ENCODE data around the gene GRID1.
A peak's percentile ranks its signal among the peaks of the same experiment; 100 is the strongest.

The GRID1 gene

GRCh38 chr10:85614981-85615380 lies 751.6 kb downstream of the GRID1 start:
- DNase-seq (ENCODE audit: low read depth), result peak; percentile 7
- TF ChIP-seq CTCF (conservative IDR thresholded peaks at IDR 0.05; ENCODE audit: low read depth, low read length), result no peak

GRCh38 chr10:85614566-85614965 lies 752.0 kb downstream of the GRID1 start:
- no peak overlapping the region for H3K4me3 ChIP-seq (ENCODE audit: low read depth, low read length)
- no peak for DNase-seq (ENCODE audit: low read depth)
- TF ChIP-seq CTCF (conservative IDR thresholded peaks at IDR 0.05; ENCODE audit: low read depth, low read length), result no peak

More at GRCh38 chr10:85614981-85615380, 751.6 kb downstream of the GRID1 start:
- no peak overlapping the region for H3K4me3 ChIP-seq (ENCODE audit: low read depth, low read length)

- no peak overlapping the region for H3K4me3 ChIP-seq (ENCODE audit: low read depth, low read length)
- no peak for DNase-seq (ENCODE audit: low read depth)
- no peak for TF ChIP-seq CTCF (conservative IDR thresholded peaks at IDR 0.05; ENCODE audit: low read depth, low read length)
Measured at GRCh38 chr10:85613391-85613790, 753.2 kb downstream of the GRID1 start.

GRCh38 chr10:85612833-85613232 lies 753.8 kb downstream of the GRID1 start:
- TF ChIP-seq CTCF (conservative IDR thresholded peaks at IDR 0.05; ENCODE audit: low read depth, low read length), result no peak
- no peak overlapping the region for H3K4me3 ChIP-seq (ENCODE audit: low read depth, low read length)
- no peak for DNase-seq (ENCODE audit: low read depth)

GRCh38 chr10:85612378-85612775 lies 754.2 kb downstream of the GRID1 start:
- TF ChIP-seq CTCF (conservative IDR thresholded peaks at IDR 0.05; ENCODE audit: low read depth, low read length), result no peak
- H3K4me3 ChIP-seq (ENCODE audit: low read depth, low read length), result no peak overlapping the region
- DNase-seq (ENCODE audit: low read depth), result no peak

- DNase-seq (ENCODE audit: low read depth), result no peak
- no peak for TF ChIP-seq CTCF (conservative IDR thresholded peaks at IDR 0.05; ENCODE audit: low read depth, low read length)
- H3K4me3 ChIP-seq (ENCODE audit: low read depth, low read length), result no peak overlapping the region
Measured at GRCh38 chr10:85611746-85612377, 754.7 kb downstream of the GRID1 start.

GRCh38 chr10:85611093-85611740 lies 755.4 kb downstream of the GRID1 start:
- no peak overlapping the region for H3K4me3 ChIP-seq (ENCODE audit: low read depth, low read length)
- TF ChIP-seq CTCF (conservative IDR thresholded peaks at IDR 0.05; ENCODE audit: low read depth, low read length), result no peak
- no peak for DNase-seq (ENCODE audit: low read depth)

Data from choroid plexus epithelial cell (primary cell).